ENCODE measurements around the gene OR8J1.

OR8J1 gene

GRCh38 chr11:56410801-56411200 is 56.7 kb downstream of the OR8J1 start:
- H3K4me3 ChIP-seq (ENCODE audit: control insufficient read depth, low read depth, low read length): no peak overlapping the region
- no peak for DNase-seq (ENCODE audit: low read depth)
- TF ChIP-seq CTCF (IDR thresholded peaks at IDR 0.05; ENCODE audit: control insufficient read depth, insufficient read depth, low read depth, low read length, missing control alignments): no peak

All from AG09309 (cell line).